WERI-Rb-1 (cell line): ENCODE data around the gene TXN2.

Source experiments
- DNase-seq: peaks from one replicate; pipeline ENCODE4 v3.0.0-alpha.2; 2020
- H3K27ac ChIP-seq: fragments of 250-450 bp; sonication (Bioruptor Pico); 2 replicates; pipeline ENCODE4 v1.5.1; 2020; ENCODE audit warnings: mild to moderate bottlenecking, moderate library complexity
- H3K27me3 ChIP-seq: fragments of 250-450 bp; sonication (Bioruptor Pico); 2 replicates; pipeline ENCODE4 v1.5.1; 2021; ENCODE audit warnings: mild to moderate bottlenecking, low read depth, moderate library complexity; ENCODE audit not compliant: insufficient read depth, severe bottlenecking
- H3K36me3 ChIP-seq: fragments of 250-450 bp; sonication (Bioruptor Pico); 2 replicates; pipeline ENCODE4 v1.5.1; 2020; ENCODE audit warnings: mild to moderate bottlenecking, moderate library complexity
- H3K4me3 ChIP-seq: 2 replicates; pipeline ENCODE4 v1.5.1; 2011; ENCODE audit warnings: low read depth, mild to moderate bottlenecking, control low read depth, low read length
- H3K9me3 ChIP-seq: fragments of 250-450 bp; sonication (Bioruptor Pico); 2 replicates; pipeline ENCODE4 v1.5.1; 2021; ENCODE audit warnings: mild to moderate bottlenecking, moderate library complexity; ENCODE audit not compliant: severe bottlenecking
- CTCF ChIP-seq: IDR thresholded peaks from 2 replicates; pipeline ENCODE4 v1.5.1; 2011; ENCODE audit warnings: low read depth, mild to moderate bottlenecking, control low read depth, inconsistent platforms, low read length

The TXN2 gene

GRCh38 chr22:36423461-36424404 lies 57.7 kb downstream of the TXN2 start:
- no peaks in the 10 kb centered on the region for H3K36me3 ChIP-seq
- DNase-seq: no peak
- no peak overlapping the region for H3K27ac ChIP-seq
- no peaks in the 10 kb centered on the region for H3K27me3 ChIP-seq
- TF ChIP-seq CTCF: peak; percentile 20; the same call in 1 of the 2 replicates
- no peak overlapping the region for H3K4me3 ChIP-seq
- H3K9me3 ChIP-seq: no peaks in the 10 kb centered on the region

- DNase-seq: no peak
- Histone ChIP-seq H3K9me3 (no peaks in the 10 kb centered on the region), H3K27me3 (no peaks in the 10 kb centered on the region), H3K27ac (no peak overlapping the region), H3K36me3 (no peaks in the 10 kb centered on the region), H3K4me3 (no peak overlapping the region)
- no peak for TF ChIP-seq CTCF
These were observed 59.0 kb downstream of the TXN2 start for GRCh38 chr22:36422287-36423014.

GRCh38 chr22:36419912-36420882 lies 61.2 kb downstream of the TXN2 start:
- Histone ChIP-seq H3K9me3 (no peaks in the 10 kb centered on the region), H3K27me3 (no peaks in the 10 kb centered on the region), H3K4me3 (no peak overlapping the region), H3K27ac (no peak overlapping the region), H3K36me3 (no peaks in the 10 kb centered on the region)
- TF ChIP-seq CTCF: no peak
- DNase-seq: no peak

- TF ChIP-seq CTCF: no peak
- Histone ChIP-seq H3K9me3 (no peaks in the 10 kb centered on the region), H3K4me3 (no peak overlapping the region), H3K36me3 (no peaks in the 10 kb centered on the region), H3K27ac (no peak overlapping the region), H3K27me3 (no peaks in the 10 kb centered on the region)
- no peak for DNase-seq
These were observed 62.1 kb downstream of the TXN2 start for GRCh38 chr22:36419177-36419911.

- H3K27me3 ChIP-seq: no peaks in the 10 kb centered on the region
- no peak for TF ChIP-seq CTCF
- H3K36me3 ChIP-seq: no peaks in the 10 kb centered on the region
- no peak for DNase-seq
- no peak overlapping the region for H3K4me3 ChIP-seq
- H3K9me3 ChIP-seq: no peaks in the 10 kb centered on the region
- H3K27ac ChIP-seq: no peak overlapping the region
These were observed 64.2 kb downstream of the TXN2 start for GRCh38 chr22:36417281-36417686.
